GM21619 (cell line): ENCODE measurements around the gene ARID4B.
"Not testable (repeated sequence)": the region's sequence is repeated elsewhere in the genome, so short reads cannot be mapped to it uniquely, and the experiment has no call there.

Experiments used
- ATAC-seq: cut with Tn5 transposase; IDR thresholded peaks from one replicate; pipeline ENCODE4 v1.9.1; 2021; ENCODE audit not compliant: unreplicated experiment

The ARID4B gene

GRCh38 chr1:235270625-235271024 lies 57.4 kb downstream of the ARID4B start:
- ATAC-seq: no peak

- not testable (repeated sequence) for ATAC-seq
These were observed 58.0 kb downstream of the ARID4B start for GRCh38 chr1:235269990-235270389.

DNA sequence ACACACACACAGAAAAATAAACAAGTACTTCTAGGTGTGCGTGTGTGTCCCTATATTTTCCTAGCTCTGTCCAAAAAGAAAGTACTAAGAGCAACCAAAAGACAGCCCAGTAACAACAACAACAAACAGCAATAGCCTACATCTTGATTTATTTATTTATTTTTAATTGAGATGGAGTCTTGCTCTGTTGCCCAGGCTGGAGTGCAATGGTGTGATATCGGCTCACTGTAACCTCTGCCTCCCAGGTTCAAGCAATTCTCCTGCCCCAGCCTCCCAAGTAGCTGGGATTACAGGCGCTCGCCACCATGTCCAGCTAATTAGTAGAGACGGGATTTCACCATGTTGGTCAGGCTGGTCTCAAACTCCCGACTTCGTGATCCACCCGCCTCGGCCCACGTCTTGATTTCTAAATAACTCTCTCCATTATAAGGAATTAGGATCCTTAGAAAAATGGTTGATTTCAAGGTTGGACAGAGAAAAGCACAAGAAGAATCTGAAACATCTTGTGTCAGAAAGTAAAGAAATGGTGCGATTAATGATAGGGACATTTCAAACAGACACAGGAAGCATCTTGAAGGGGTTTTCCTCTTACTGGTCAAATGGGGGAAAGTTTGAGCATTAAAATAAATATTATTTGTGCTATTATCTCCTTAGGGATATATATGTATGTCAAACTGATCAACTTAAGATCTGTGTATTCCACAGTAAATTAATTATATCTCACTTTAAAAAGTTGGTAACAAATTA lies 59.4 kb downstream of the ARID4B start:
- ATAC-seq: no peak

DNA sequence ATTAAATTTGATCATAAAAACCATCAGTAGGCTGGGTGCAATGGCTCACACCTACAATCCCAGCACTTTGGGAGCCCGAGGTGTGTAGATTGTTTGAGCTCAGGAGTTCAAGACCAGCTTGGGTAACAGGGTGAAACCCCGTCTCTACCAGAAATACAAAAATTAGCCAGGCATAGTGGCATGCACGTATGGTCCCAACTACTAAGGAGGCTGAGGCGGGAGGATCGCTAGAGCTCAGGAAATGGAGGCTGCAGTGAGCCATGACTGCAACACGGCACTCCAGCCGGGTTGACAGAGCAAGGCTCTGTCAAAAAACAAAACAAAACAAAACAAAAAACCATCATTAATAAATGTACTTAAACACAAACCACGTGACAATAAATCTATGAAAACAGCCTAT lies 61.0 kb downstream of the ARID4B start:
- ATAC-seq: no peak

DNA sequence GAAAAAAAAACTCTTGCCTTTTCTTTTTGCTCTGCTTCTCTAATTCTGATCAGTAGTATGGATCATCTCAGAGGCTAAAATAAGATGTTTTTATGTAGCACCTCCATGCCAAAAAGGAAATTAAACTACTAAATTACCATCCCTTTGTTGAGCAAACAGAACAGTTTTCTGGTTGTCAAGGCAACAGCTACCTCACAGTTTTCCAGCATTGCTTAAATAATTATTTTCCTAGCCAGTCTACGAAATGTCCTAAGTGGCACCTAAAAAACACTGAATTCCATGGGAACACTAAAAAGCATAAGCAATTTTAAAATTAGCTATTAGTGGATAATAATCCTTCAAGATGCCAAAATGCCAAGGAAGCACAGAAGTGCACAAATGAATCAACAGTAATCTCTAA lies 61.7 kb downstream of the ARID4B start:
- no peak for ATAC-seq

GRCh38 chr1:235265900-235266299 lies 62.1 kb downstream of the ARID4B start:
- no peak for ATAC-seq

GRCh38 chr1:235264327-235264726 lies 63.7 kb downstream of the ARID4B start:
- no peak for ATAC-seq

GRCh38 chr1:235262539-235262938 lies 65.4 kb downstream of the ARID4B start:
- ATAC-seq: no peak

DNA sequence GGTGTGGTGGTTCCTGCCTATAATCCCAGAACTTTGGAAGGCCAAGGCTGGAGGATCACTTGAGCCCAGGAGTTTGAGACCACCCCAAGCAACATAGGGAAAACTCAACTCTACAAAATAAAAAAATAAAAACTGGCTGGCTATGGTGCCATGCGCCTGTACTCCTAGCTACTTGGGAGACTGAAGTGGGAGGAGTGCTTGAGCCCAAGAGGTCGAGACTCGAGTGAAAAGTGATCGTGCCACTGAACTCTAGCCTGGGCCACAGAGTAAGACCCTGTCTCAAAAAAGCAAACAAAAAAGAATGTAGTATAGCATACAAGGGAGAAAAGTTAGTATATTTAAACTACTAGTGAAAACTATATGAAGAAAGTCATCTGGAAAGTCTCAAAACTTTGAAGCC lies 66.7 kb downstream of the ARID4B start:
- ATAC-seq: no peak

DNA sequence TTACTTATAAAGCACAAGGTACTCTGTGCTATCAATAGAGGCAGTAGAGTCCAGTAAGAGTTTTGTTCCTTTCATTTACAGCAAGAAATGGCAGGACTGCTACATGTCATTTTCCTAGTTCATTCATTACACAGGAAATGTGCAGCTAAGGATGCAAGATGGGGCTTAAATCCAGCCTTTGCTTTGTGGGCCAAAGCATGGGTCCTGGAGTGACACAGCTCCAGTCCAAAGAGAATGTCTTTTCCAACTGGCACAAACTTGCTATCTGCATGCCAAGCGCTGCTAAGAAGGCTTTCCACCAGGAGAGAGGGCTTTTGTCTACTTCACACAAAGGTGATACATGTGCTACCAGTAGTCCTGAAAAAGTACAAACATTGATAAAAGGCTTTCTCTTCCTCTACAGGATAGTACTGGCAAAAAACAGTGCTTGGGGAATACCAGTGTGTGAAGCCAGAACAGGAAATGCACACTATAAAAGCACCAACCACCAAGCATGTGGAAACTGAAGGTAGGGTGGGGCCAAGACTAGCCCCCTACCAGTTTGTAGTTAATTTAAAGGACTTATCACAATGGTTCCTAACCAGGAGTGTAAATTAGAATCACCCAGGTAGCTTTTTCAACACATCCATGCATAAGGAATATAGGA lies 68.7 kb downstream of the ARID4B start:
- no peak for ATAC-seq

GRCh38 chr1:235258068-235258467 lies 69.9 kb downstream of the ARID4B start:
- not testable (repeated sequence) for ATAC-seq

DNA sequence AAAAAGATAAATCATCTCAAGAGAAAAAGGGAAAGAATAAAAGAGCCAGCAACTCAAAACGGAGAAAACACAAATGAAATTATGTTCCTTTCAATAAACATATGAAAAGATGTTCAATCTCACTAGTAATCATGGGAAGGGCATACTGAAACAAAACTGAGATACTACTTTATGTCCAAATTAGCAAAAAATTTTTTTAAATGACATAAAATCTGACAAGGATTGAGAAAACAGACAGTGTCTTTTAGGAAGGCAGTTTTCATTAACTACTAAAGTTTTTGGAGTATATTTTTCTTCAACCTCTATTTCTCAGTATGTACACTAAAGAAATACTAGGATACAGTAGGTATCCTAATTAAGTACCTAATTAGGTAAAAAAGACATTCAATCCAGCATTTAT lies 73.3 kb downstream of the ARID4B start:
- ATAC-seq: no peak

- peak; percentile 80 for ATAC-seq
These were observed 74.6 kb downstream of the ARID4B start for GRCh38 chr1:235253219-235253962.

DNA sequence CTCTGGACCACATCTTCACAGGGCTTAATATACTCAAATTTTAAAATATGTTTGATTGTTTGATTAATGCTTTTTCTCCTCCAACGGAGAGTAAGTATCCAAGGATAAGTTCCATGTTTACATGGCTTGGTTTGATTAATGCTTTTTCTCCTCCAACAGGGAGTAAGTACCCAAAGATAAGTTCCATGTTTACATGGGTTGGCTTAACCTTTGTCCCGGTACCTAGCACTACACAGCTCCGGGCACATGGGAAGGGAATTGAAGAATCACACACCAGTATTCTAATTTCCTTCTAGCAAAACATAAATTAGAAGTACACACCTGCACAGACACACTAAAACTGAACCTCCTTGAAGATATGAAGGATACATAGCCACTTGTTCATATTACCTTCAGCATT lies 77.5 kb downstream of the ARID4B start:
- no peak for ATAC-seq

DNA sequence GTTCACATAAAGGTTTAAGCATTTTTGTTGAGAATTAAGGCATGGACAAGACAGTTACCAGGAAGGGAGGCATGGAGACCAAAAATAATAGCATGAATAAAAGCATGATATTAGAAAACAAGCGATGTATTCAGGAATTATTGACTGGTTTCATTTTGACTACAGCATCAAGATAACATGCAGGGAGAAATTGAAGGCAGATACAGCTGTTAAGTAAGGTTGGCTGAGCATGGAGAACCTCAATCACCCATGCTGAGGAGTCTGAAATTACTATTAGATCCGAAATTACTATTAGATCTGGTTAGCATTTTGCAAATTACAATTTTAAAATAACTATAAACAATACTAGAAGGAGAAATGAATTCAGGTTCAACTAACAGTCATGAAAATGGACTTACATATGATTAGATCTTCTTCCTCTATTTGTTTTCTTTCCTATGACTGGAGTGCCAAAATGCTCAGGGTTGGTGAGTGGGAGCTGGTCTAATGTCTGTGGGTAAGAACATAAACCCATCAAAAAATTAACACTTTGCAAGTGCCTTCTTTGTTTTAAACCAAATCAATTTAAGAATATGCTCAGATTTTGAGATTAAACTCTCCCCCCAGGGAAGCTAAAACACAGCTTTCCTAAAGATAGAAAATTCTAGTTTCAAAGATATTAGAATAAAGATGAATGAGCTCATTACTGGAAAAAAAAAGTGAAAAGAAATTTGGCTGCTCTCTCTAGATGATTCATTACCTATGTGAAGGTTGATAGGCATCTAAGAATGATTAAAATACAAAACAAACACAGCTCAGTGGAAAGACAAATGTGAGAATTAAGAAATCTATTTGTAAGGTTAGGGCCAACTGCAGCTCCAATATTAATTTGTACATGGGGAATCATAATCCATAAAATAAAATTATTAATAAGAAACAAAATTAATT lies 81.7 kb downstream of the ARID4B start:
- no peak for ATAC-seq

DNA sequence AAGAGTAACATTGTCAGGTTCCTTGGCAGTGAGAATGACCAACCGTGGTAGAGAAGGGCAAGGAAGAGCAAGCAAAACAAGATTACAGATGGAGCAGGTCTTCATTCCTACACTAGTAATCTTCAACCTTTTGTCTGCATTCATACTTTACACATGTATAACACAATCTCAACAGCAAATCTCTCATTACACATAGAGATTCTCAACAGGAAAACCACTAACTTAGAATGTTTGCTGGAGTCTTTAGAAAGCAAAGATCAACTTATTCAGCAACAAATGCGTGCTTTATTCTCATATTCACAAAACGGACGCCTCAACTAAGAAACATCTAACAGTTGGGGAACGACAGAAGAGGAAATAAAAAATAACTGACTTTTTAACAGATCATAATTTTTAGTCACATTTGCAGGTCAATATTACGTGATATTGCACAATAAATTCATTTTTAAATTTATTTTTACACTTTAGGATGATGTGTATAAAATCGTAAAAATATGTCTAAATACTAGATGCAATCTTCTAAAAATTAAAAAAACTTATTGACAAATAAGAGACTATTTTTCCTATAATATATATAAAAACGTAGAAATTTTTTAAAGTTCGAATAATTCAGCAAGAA lies 82.9 kb downstream of the ARID4B start:
- no peak for ATAC-seq

- no peak for ATAC-seq
These were observed 87.0 kb downstream of the ARID4B start for GRCh38 chr1:235240960-235241359.

- ATAC-seq: no peak
These were observed 88.1 kb downstream of the ARID4B start for GRCh38 chr1:235239851-235240250.

DNA sequence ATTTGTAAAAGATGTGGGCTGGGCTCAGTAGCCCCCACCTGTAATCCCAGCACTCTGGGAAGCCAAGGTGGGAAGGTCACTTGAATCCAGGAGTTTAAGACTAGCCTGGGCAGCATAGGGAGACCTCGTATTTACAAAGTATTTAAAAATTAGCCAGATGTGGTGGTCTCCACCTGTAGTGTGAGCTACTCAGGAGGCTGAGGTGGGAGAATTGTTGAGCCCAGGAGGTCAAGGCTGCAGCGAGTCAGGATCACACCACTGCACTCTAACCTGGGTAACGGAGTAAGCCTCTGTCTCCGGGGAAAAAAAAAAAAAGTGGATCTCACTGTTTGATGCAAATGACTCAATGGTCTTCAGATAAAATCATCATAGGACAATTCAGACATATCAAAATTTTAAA lies 89.4 kb downstream of the ARID4B start:
- no peak for ATAC-seq

DNA sequence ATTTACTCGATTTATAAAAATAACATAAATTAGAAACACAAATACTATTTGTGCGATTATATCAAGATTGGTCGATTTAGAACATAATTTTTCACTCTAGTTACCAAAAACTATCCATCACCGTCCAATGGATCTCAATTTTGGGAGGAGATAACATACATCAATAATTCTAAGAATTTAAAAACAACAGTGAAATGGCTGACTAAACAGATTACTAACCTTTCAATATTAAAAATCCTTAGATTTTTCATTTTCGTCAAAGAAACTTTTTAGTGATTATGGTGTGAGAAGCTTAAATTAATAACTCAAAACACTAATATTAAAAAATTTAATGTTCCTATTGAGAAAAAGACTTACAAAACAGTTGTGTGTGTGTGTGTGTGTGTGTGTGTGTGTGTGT lies 91.9 kb downstream of the ARID4B start:
- no peak for ATAC-seq

DNA sequence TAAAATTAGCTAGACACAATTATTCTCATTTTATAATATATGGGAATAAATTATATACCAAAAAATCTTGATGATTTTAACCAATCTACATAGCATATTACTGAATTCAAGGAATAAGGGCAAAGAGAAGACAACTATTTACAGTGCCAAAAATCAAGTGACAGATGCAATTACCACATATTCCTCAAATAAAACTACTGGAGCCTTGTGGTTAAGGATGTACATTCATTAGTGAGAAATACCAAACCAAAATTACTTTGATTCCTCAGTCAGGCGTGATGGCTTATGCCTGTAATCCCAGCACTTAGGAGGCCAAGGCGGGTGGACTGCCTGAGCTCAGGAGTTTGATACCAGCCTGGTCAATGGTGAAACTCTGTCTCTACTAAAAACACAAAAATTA lies 98.1 kb downstream of the ARID4B start:
- no peak for ATAC-seq
